Upper lobe of right lung (tissue), 1 donor: ENCODE data around the gene SDC1. TPM values are rescaled to one million over a fixed set of nuclear protein-coding genes. Genes with fewer than 3 reads are reported as not detected.

Source experiments
- ATAC-seq: fragments of 200-7000 bp; cut with Tn5 transposase; one replicate; pipeline ENCODE4 v1.9.1; 2020; ENCODE audit warnings: mild to moderate bottlenecking, moderate library complexity
- DNase-seq: peaks from one replicate; pipeline ENCODE4 v3.0.0-alpha.2; 2020
- H3K27ac ChIP-seq: fragments of 200-600 bp; one replicate; pipeline ENCODE4 v1.8.0; 2022
- H3K27me3 ChIP-seq: fragments of 200-600 bp; one replicate; pipeline ENCODE4 v1.8.0; 2022; ENCODE audit warnings: mild to moderate bottlenecking
- H3K36me3 ChIP-seq: fragments of 200-600 bp; one replicate; pipeline ENCODE4 v1.8.0; 2022
- H3K4me1 ChIP-seq: fragments of 200-600 bp; one replicate; pipeline ENCODE4 v1.8.0; 2022
- H3K4me3 ChIP-seq: fragments of 200-600 bp; one replicate; pipeline ENCODE4 v1.8.0; 2022; ENCODE audit warnings: mild to moderate bottlenecking
- H3K9me3 ChIP-seq: fragments of 200-600 bp; one replicate; pipeline ENCODE4 v1.8.0; 2022
- intact Hi-C: fragments of 100-400 bp; cut with DNase I; formaldehyde crosslinking; loops from one replicate; pipeline ENCODE4 v1.11.0; 2022
- total RNA-seq: library from RNA; stranded (reverse); fragmentation: NEBNext Ultra II Directional; extraction: Animal tissue kit (Norgen Biotek cat#: 25700); gene quantifications from one replicate; pipeline ENCODE4 v1.2.1, GENCODE V29; 2021
- TF ChIP-seq, protein P1 (sequence below): fragments of 200-600 bp; IDR thresholded peaks from one replicate; pipeline ENCODE4 v1.8.0; 2022; ENCODE audit warnings: antibody characterized with exemption
- donor health status: DM: no; HTN: yes; CAD: no; lungs with severe emphysema.

The SDC1 gene
- total RNA-seq, 1 donor from 2014 or later: 148 TPM

DNA sequence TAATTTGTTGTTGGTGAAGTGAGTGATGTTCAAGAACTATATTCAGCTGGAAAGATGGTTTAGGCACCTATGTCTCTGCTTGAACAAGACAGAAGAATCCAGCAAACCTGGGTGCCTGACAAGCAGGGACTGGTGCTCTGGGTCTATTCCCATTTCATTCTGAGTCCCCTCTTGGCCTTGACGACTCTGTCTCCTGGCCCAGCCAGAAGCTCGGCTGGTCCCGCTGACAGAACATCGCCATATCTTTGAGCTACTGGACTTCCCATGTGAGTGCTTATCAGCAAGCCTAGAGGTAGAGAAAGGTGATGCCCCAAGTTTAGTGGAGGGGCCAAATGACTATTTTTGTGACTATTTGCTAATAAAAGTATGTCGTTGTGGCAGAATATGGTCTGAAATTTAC lies 48.2 kb downstream of the SDC1 start:
- H3K36me3 ChIP-seq: no peaks in the 10 kb centered on the region
- TF ChIP-seq, protein P1, sequence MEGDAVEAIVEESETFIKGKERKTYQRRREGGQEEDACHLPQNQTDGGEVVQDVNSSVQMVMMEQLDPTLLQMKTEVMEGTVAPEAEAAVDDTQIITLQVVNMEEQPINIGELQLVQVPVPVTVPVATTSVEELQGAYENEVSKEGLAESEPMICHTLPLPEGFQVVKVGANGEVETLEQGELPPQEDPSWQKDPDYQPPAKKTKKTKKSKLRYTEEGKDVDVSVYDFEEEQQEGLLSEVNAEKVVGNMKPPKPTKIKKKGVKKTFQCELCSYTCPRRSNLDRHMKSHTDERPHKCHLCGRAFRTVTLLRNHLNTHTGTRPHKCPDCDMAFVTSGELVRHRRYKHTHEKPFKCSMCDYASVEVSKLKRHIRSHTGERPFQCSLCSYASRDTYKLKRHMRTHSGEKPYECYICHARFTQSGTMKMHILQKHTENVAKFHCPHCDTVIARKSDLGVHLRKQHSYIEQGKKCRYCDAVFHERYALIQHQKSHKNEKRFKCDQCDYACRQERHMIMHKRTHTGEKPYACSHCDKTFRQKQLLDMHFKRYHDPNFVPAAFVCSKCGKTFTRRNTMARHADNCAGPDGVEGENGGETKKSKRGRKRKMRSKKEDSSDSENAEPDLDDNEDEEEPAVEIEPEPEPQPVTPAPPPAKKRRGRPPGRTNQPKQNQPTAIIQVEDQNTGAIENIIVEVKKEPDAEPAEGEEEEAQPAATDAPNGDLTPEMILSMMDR: no peak
- H3K9me3 ChIP-seq: no peaks in the 10 kb centered on the region
- DNase-seq (no peak), ATAC-seq (no peak)
- H3K27me3 ChIP-seq: no peaks in the 10 kb centered on the region
- H3K4me1 ChIP-seq: peaks cover 16% of the 10 kb centered on the region
- peak overlapping the region; percentile 73 for H3K27ac ChIP-seq
- no peak overlapping the region for H3K4me3 ChIP-seq
- intact Hi-C loops: no loop called here

DNA sequence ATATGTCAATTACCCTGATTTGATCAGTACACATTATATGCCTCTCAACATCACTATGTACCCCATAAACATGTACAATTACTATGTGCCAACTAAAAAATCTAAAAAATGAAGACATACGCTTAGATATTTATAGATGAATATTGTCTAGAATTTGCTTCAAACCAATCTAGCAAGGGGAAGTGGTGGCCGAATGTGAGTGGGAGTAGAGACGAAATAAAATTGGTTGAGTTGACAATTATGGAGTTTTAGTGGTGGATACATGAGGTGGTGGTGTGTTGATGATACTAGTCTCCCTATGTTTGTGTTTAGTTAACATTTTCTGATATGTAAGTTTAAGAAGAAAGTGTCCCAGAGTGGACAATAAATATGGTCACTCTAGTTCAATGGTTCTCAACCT lies 49.0 kb downstream of the SDC1 start:
- H3K9me3 ChIP-seq: no peaks in the 10 kb centered on the region
- no peaks in the 10 kb centered on the region for H3K36me3 ChIP-seq
- intact Hi-C loops: no loop called here
- TF ChIP-seq, protein P1: no peak
- no peak for ATAC-seq
- no peak overlapping the region for H3K27ac ChIP-seq
- H3K4me1 ChIP-seq: peaks cover 16% of the 10 kb centered on the region
- no peak for DNase-seq
- H3K4me3 ChIP-seq: no peak overlapping the region
- no peaks in the 10 kb centered on the region for H3K27me3 ChIP-seq

DNA sequence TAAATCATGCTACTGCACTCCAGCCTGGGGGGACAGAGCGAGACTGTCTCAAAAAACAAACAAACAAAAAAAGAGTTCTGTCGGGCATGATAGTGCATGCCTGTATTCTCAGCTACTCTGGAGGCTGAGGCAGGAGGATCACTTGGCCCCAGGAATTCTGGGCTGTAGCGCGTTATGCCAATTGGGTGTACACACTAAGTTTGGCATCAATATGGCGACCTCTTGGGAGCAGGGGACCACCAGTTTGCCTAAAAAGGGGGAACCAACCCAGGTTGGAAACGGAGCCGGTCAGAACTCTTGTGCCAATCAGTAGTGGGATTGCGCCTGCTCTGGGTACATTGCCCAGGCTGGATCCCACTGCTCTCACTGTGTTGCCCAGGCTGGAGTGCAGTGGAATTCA lies 49.7 kb downstream of the SDC1 start:
- no peaks in the 10 kb centered on the region for H3K27me3 ChIP-seq
- ATAC-seq: no peak
- no peak for DNase-seq
- no peaks in the 10 kb centered on the region for H3K9me3 ChIP-seq
- intact Hi-C loops: no loop called here
- H3K36me3 ChIP-seq: no peaks in the 10 kb centered on the region
- peaks cover 16% of the 10 kb centered on the region for H3K4me1 ChIP-seq
- H3K27ac ChIP-seq: no peak overlapping the region
- no peak overlapping the region for H3K4me3 ChIP-seq
- TF ChIP-seq, protein P1: no peak

DNA sequence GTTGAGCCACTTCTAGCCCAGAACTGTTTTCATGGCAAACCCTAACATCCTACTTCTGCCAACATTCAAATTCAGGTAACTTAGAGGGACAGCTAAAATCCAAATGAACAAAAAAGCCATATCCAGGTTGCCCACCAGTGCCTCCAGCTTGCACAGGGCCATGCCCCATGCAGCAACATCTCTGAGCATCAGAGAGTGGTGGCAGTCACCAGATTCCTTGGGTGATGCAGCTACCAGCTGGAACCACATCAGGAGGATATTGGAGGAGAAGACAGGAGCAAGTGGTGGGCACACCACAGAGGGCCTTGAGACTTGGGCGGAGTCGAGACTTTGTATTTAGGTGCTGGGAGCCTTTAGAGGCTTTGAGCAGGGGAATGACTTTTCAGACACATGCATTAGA lies 50.5 kb downstream of the SDC1 start:
- TF ChIP-seq, protein P1: no peak
- no peak overlapping the region for H3K27ac ChIP-seq
- intact Hi-C loops: no loop called here
- peaks cover 10% of the 10 kb centered on the region for H3K4me1 ChIP-seq
- no peak overlapping the region for H3K4me3 ChIP-seq
- H3K36me3 ChIP-seq: no peaks in the 10 kb centered on the region
- no peaks in the 10 kb centered on the region for H3K9me3 ChIP-seq
- no peak for DNase-seq
- H3K27me3 ChIP-seq: no peaks in the 10 kb centered on the region
- no peak for ATAC-seq

- no peak for DNase-seq
- no peak overlapping the region for H3K27ac ChIP-seq
These were observed 51.2 kb downstream of the SDC1 start for GRCh38 chr2:20173496-20174402.

More at GRCh38 chr2:20173496-20174402, 51.2 kb downstream of the SDC1 start:
- Histone ChIP-seq H3K4me1 (peaks cover 5% of the 10 kb centered on the region), H3K4me3 (no peak overlapping the region), H3K36me3 (no peaks in the 10 kb centered on the region), H3K27me3 (no peaks in the 10 kb centered on the region), H3K9me3 (no peaks in the 10 kb centered on the region)
- no peak for ATAC-seq
- TF ChIP-seq, protein P1: no peak
- intact Hi-C loops: no loop called here
